Cardiac fibroblast (primary cell): ENCODE results near the gene TBL1X.
"Not testable (repeated sequence)": the region's sequence is repeated elsewhere in the genome, so short reads cannot be mapped to it uniquely, and the experiment has no call there.

Source experiments
- DNase-seq, 2 donors: peaks; one replicate each; pipeline versions ENCODE4 v3.0.0 to v3.0.0-alpha.2; 2010; ENCODE audit warnings: low read depth in 2 of 2
- H3K4me3 ChIP-seq, 2 donors: replicated peaks in 1 of 2; 1 replicate in 1 of 2; 2 replicates in 1 of 2; pipeline ENCODE4 v1.5.1; 2011; ENCODE audit warnings: low read depth in 2 of 2, low read length in 2 of 2, mild to moderate bottlenecking in 2 of 2, moderate library complexity in 1 of 2
- CTCF ChIP-seq: IDR thresholded peaks from one replicate; pipeline ENCODE4 v1.5.1; 2011; ENCODE audit warnings: low read depth, mild to moderate bottlenecking, low read length, inconsistent platforms

Gene TBL1X

GRCh38 chrX:9440116-9440844, 24.6 kb upstream of the TBL1X start:
- H3K4me3 ChIP-seq: no peak overlapping the region
- TF ChIP-seq CTCF: no peak
- no peak for DNase-seq

- TF ChIP-seq CTCF: no peak
- DNase-seq: no peak
- no peak overlapping the region for H3K4me3 ChIP-seq
Measured at GRCh38 chrX:9442056-9442455, 22.8 kb upstream of the TBL1X start.

- peak in 1 of 2 donors; percentile 18 for DNase-seq
- no peak overlapping the region for H3K4me3 ChIP-seq
- no peak for TF ChIP-seq CTCF
Measured at GRCh38 chrX:9443327-9443726, 21.5 kb upstream of the TBL1X start.

GRCh38 chrX:9447906-9448305, 17.0 kb upstream of the TBL1X start:
- no peak for TF ChIP-seq CTCF
- DNase-seq: no peak
- no peak overlapping the region for H3K4me3 ChIP-seq

- DNase-seq: no peak
- no peak overlapping the region for H3K4me3 ChIP-seq
- TF ChIP-seq CTCF: no peak
Measured at GRCh38 chrX:9456250-9457074, 8.4 kb upstream of the TBL1X start.

- H3K4me3 ChIP-seq, DNase-seq: not testable (repeated sequence)
Measured at GRCh38 chrX:9458034-9458433, 6.8 kb upstream of the TBL1X start.

- no peak overlapping the region for H3K4me3 ChIP-seq
- no peak for TF ChIP-seq CTCF
- no peak for DNase-seq
Measured at GRCh38 chrX:9458516-9459078, 6.3 kb upstream of the TBL1X start.
